Measurements from ENCODE around the gene EDEM2. TPM values are rescaled to one million over a fixed set of nuclear protein-coding genes. Genes with fewer than 3 reads are reported as not detected.
"Not testable (repeated sequence)": the region's sequence is repeated elsewhere in the genome, so short reads cannot be mapped to it uniquely, and the experiment has no call there.

Gene EDEM2
- total and polyA plus RNA-seq, 2 of the 13 experiments (the other 11 are each of a cell fraction or from before 2014, with no cell fraction given): 33.1 to 46.9 TPM

GRCh38 chr20:35084998-35085397 is 62.1 kb downstream of the EDEM2 start:
- ATAC-seq (no peak), DNase-seq (ENCODE audit: low spot score) (no peak), FAIRE-seq (no peak)
- no peak overlapping the region for H2AFZ ChIP-seq (ENCODE audit: low read length)
- WGBS (ENCODE audit: low lambda C conversion rate): 94% methylated on average over 3 of the region's 3 CpGs
- H3K79me2 ChIP-seq (ENCODE audit: insufficient read depth, low read length): peaks cover 91% of the 10 kb centered on the region
- CTCF ChIA-PET (ENCODE audit: low intra/inter-chr PET ratio, low total read pairs): no interaction called here
- BruUV-seq (replicated peaks): no TSS peak
- peaks cover 32% of the 10 kb centered on the region for H3K4me1 ChIP-seq (ENCODE audit: insufficient read depth, low read length)
- intact Hi-C loops (cut with micrococcal nuclease; ENCODE audit: unreplicated experiment): no loop called here
- no peaks in the 10 kb centered on the region for H3K27me3 ChIP-seq (ENCODE audit: control insufficient read depth in 1 of 2, insufficient read depth in 2 of 2, low read length in 2 of 2)
- peaks cover 15 to 26% of the 10 kb centered on the region in 2 experiments for H3K36me3 ChIP-seq (replicated peaks in 1 of 2; ENCODE audit: control insufficient read depth in 1 of 2, insufficient read depth in 2 of 2, low read length in 2 of 2)
- no peak overlapping the region for H3K27ac ChIP-seq (ENCODE audit: extremely low read length, insufficient read depth, low read length)
- no peak overlapping the region for H3K9ac ChIP-seq (ENCODE audit: insufficient read depth, low read depth, low read length)
- H3K4me2 ChIP-seq (ENCODE audit: low read depth, low read length): no peak overlapping the region
- TF ChIP-seq ATF7 (IDR thresholded peaks at IDR 0.05) (no peak), ATF7 (CRISPR knock-in tag; IDR thresholded peaks at IDR 0.05) (no peak), ZNF142 (CRISPR knock-in tag; IDR thresholded peaks at IDR 0.05) (no peak), ZNF850 (CRISPR knock-in tag; conservative IDR thresholded peaks at IDR 0.05) (0 out of 2 replicates have a peak, but pooled peaks have one; percentile 31), ZNF792 (CRISPR knock-in tag; IDR thresholded peaks at IDR 0.05) (no peak), NFATC3 (CRISPR knock-in tag; IDR thresholded peaks at IDR 0.05) (no peak), ATAD3A (CRISPR knock-in tag; IDR thresholded peaks at IDR 0.05) (no peak), RBFOX2 (IDR thresholded peaks at IDR 0.05; ENCODE audit: low read depth, low read length) (peak; percentile 32; the same call in 1 of the 2 replicates), ZZZ3 (CRISPR knock-in tag; IDR thresholded peaks at IDR 0.05; ENCODE audit: borderline replicate concordance) (no peak)
- in situ Hi-C loops (cut with HindIII; ENCODE audit: extremely low pct_ligation_motif_present, low pct_unique_long_range_greater_than_20kb): no loop called here
- POLR2A ChIA-PET: no interaction called here
- peaks cover 80% of the 10 kb centered on the region for H4K20me1 ChIP-seq (ENCODE audit: insufficient read depth, low read length)
- H3K9me3 ChIP-seq (ENCODE audit: low read length): no peaks in the 10 kb centered on the region
- no peak overlapping the region for H3K4me3 ChIP-seq (replicated peaks in 1 of 3; ENCODE audit: insufficient read depth in 1 of 3, low read depth in 2 of 3, low read length in 3 of 3)

- H3K27me3 ChIP-seq (ENCODE audit: control insufficient read depth in 1 of 2, insufficient read depth in 2 of 2, low read length in 2 of 2); H3K9ac ChIP-seq (ENCODE audit: insufficient read depth, low read depth, low read length); in situ Hi-C loops (cut with HindIII; ENCODE audit: extremely low pct_ligation_motif_present, low pct_unique_long_range_greater_than_20kb); H3K4me1 ChIP-seq (ENCODE audit: insufficient read depth, low read length); FAIRE-seq; DNase-seq (ENCODE audit: low spot score); BruUV-seq (replicated peaks); H3K9me3 ChIP-seq (ENCODE audit: low read length); POLR2A ChIA-PET; H3K4me3 ChIP-seq (replicated peaks in 1 of 3; ENCODE audit: insufficient read depth in 1 of 3, low read depth in 2 of 3, low read length in 3 of 3); H2AFZ ChIP-seq (ENCODE audit: low read length); H3K4me2 ChIP-seq (ENCODE audit: low read depth, low read length); CTCF ChIA-PET (ENCODE audit: low intra/inter-chr PET ratio, low total read pairs); intact Hi-C loops (cut with micrococcal nuclease; ENCODE audit: unreplicated experiment); H3K27ac ChIP-seq (ENCODE audit: extremely low read length, insufficient read depth, low read length); ATAC-seq: not testable (repeated sequence)
- Histone ChIP-seq H3K36me3 (replicated peaks in 1 of 2; ENCODE audit: control insufficient read depth in 1 of 2, insufficient read depth in 2 of 2, low read length in 2 of 2) (peaks cover 20 to 42% of the 10 kb centered on the region in 2 experiments), H4K20me1 (ENCODE audit: insufficient read depth, low read length) (peaks cover 68% of the 10 kb centered on the region), H3K79me2 (ENCODE audit: insufficient read depth, low read length) (peaks cover 70% of the 10 kb centered on the region)
- WGBS (ENCODE audit: low lambda C conversion rate): 96% methylated on average over 5 of the region's 5 CpGs
Observed at GRCh38 chr20:35080348-35080642, 66.8 kb downstream of the EDEM2 start.

Data from HepG2 (cell line).